ENCODE results near the gene HCN4. TPM values are rescaled to one million over a fixed set of nuclear protein-coding genes. Genes with fewer than 3 reads are reported as not detected.

Gene HCN4
- total and polyA plus RNA-seq, 2 of the 8 experiments (the other 6 are each of a cell fraction or from before 2014, with no cell fraction given) = 3.7 to 8.5 TPM

DNA sequence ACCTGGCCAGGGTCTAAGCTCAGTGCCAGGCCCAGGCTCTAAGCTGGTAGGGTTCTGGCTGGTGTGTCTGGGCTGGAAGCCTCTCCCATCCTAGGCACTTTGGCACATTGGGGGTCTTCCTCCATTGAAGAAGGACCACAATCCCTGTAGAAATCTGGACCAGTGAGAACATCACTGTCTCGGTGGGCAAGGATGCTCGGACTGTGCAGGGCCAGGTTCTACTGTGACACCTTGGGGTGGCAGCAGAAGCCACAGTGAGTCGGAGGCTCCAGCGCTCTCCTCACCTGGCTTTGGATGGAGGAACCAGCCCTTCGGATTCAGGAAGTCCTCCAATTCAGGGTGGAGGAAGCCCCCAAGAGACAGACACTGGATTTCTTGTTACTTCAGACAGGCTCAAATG lies 17.5 kb upstream of the HCN4 start:
- Histone ChIP-seq H2BK120ac (replicated peaks; ENCODE audit: low read depth, low read length) (peak overlapping the region; percentile 84), H3K27me3 (replicated peaks in 1 of 4; ENCODE audit: control insufficient read depth in 3 of 4, extremely low read depth in 1 of 4, insufficient read depth in 3 of 4, low read length in 3 of 4) (no peaks in the 10 kb centered on the region; a peak in 1 of 7 replicates), H4K8ac (ENCODE audit: extremely low read depth, insufficient read depth, low read length) (no peak overlapping the region), H4K5ac (ENCODE audit: insufficient read length, low read depth, low read length) (no peak overlapping the region), H3K9me3 (ENCODE audit: insufficient read depth in 2 of 2, low read depth in 1 of 2, low read length in 1 of 2) (0 out of 4 replicates have a peak, but pooled peaks cover 0 to 5% of the 10 kb centered on the region in 2 experiments), H2AK5ac (ENCODE audit: low read depth, low read length) (0 out of 2 replicates have a peak overlapping the region, but pooled peaks have one; percentile 17), H3K23me2 (ENCODE audit: low read depth, low read length) (no peaks in the 10 kb centered on the region), H3K9ac (replicated peaks in 1 of 4; ENCODE audit: extremely low read depth in 1 of 4, low read depth in 3 of 4, low read length in 3 of 4) (no peak overlapping the region), H4K20me1 (replicated peaks in 1 of 2; ENCODE audit: control insufficient read depth in 1 of 2, insufficient read depth in 2 of 2, low read length in 2 of 2) (no peaks in the 10 kb centered on the region), H2BK12ac (ENCODE audit: low read depth, low read length) (peak overlapping the region; percentile 94; the same call in 1 of the 2 replicates), H2AFZ (ENCODE audit: low read length) (no peak overlapping the region), H3K14ac (ENCODE audit: insufficient read length) (no peak overlapping the region), H3K4ac (replicated peaks; ENCODE audit: insufficient read length, low read depth, low read length) (peak overlapping the region; percentile 73), H3K18ac (ENCODE audit: extremely low read depth, low read length) (no peak overlapping the region; the same call in 1 of the 2 replicates), H2BK20ac (ENCODE audit: low read length) (peak overlapping the region; percentile 96), H3K79me1 (ENCODE audit: low read depth, low read length) (no peaks in the 10 kb centered on the region), H3K79me2 (ENCODE audit: control insufficient read depth in 1 of 2, insufficient read depth in 2 of 2, low read length in 2 of 2) (no peaks in the 10 kb centered on the region), H3K56ac (replicated peaks; ENCODE audit: insufficient read length, low read depth, low read length) (no peak overlapping the region), H2BK5ac (ENCODE audit: low read depth, low read length) (peak overlapping the region; percentile 84; the same call in 1 of the 2 replicates), H3K27ac (ENCODE audit: low read depth, low read length) (no peak overlapping the region), H4K91ac (replicated peaks; ENCODE audit: insufficient read length, low read length) (peak overlapping the region; percentile 71), H3K4me2 (ENCODE audit: insufficient read depth in 1 of 2, low read depth in 2 of 2, low read length in 2 of 2) (no peak overlapping the region), H3K36me3 (ENCODE audit: control insufficient read depth in 2 of 4, insufficient read depth in 4 of 4, low read length in 3 of 4) (no peaks in the 10 kb centered on the region), H3K4me3 (ENCODE audit: extremely low read depth in 1 of 4, insufficient read depth in 2 of 4, low read depth in 3 of 4, low read length in 4 of 4) (no peak overlapping the region), H3K4me1 (replicated peaks in 1 of 4; ENCODE audit: control insufficient read depth in 3 of 4, insufficient read depth in 4 of 4, low read length in 3 of 4) (peaks cover 7 to 34% (median 16%) of the 10 kb centered on the region in 4 experiments), H3K23ac (ENCODE audit: insufficient read length) (no peak overlapping the region), H2BK15ac (ENCODE audit: low read length) (peak overlapping the region; percentile 47; the same call in 1 of the 2 replicates)
- 82% methylated on average over 5 of the region's 5 CpGs; no CpG with 5 or more reads in 1 of the 2 experiments for whole genome bisulfite sequencing, 2 experiments (ENCODE audit: extremely low coverage in 1 of 2, insufficient coverage in 1 of 2, insufficient read length in 1 of 2, insufficient replicate concordance in 2 of 2, low coverage in 1 of 2, low lambda C conversion rate in 2 of 2, missing lambda C conversion rate in 1 of 2)
- CTCF ChIA-PET (ENCODE audit: partially characterized antibody) = interaction anchor here (1.3 kb wide), 1 partner anchor 78 kb away, joined by 3 read pairs; no protein-coding TSS in a partner anchor
- POLR2A ChIA-PET (ENCODE audit: partially characterized antibody) = interaction anchor here (0.7 kb wide), 1 partner anchor 37 kb away, joined by 5 read pairs; no protein-coding TSS in a partner anchor
- no peak for DNase-seq (ENCODE audit: low read depth in 1 of 2, low spot score in 2 of 2)
- no peak for FAIRE-seq
- TF ChIP-seq ATF2 (IDR thresholded peaks at IDR 0.05; ENCODE audit: low read length) = no peak
- TF ChIP-seq POLR2A (IDR thresholded peaks at IDR 0.05; ENCODE audit: control extremely low read depth in 1 of 2, low read depth in 2 of 2, low read length in 2 of 2) = no peak
- TF ChIP-seq CHD2 (IDR thresholded peaks at IDR 0.05; ENCODE audit: low read length) = no peak
- no peak for TF ChIP-seq USF2 (IDR thresholded peaks at IDR 0.05; ENCODE audit: low read length)
- no peak for TF ChIP-seq TBP (IDR thresholded peaks at IDR 0.05; ENCODE audit: low read depth, low read length)
- TF ChIP-seq EGR1 (IDR thresholded peaks at IDR 0.05; ENCODE audit: borderline replicate concordance, low read depth, low read length) = no peak
- no peak for TF ChIP-seq SAP30 (IDR thresholded peaks at IDR 0.05; ENCODE audit: insufficient read depth, insufficient replicate concordance, low read length)
- no peak for TF ChIP-seq BRCA1 (IDR thresholded peaks at IDR 0.05; ENCODE audit: low read depth, low read length)
- no peak for TF ChIP-seq EZH2 (IDR thresholded peaks at IDR 0.05; ENCODE audit: low read depth, low read length, severe bottlenecking)
- no peak for TF ChIP-seq MAX (IDR thresholded peaks at IDR 0.05)
- TF ChIP-seq CHD1 (IDR thresholded peaks at IDR 0.05; ENCODE audit: low read depth, low read length) = no peak
